Measurements from ENCODE around the gene RAB11FIP4.

RAB11FIP4 gene

DNA sequence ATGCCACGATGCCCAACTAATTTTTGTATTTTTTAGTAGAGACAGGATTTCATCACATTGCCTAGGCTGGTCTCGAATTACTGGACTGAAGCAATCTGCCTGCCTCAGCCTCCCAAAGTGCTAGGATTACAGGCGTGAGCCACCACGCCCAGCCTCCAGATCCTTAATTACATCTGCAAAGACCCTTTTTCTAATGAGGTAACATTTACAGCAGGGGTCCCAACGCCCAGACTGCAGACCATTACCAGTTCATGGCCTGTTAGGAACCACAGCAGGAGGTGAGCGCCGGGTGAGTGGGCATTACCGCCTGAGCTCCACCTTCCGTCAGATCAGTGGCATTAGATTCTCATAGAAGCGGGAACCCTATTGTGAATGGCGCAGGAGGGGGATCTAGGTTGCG, 4.0 kb upstream of the RAB11FIP4 start:
- DNase-seq, result no peak

DNA sequence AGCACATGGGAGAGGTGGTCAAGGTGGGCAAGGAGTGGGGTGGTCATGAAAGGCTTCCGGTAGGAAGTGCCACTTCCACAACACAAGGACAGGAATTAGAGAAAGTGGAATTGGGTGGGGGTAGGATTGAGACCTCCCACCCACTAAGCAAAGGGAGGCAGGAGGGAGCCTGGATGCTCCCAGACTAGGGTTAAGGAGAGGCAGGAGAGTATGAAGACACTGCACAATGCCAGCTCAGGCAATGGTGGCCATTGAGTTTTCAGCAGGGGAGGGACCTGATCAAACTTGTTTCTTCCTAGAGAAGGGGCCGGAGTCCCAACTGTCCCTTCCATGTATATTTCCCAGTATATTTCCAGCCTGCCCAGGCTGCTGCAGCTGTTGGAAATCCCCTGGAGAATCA, 3.1 kb upstream of the RAB11FIP4 start:
- no peak for DNase-seq

DNA sequence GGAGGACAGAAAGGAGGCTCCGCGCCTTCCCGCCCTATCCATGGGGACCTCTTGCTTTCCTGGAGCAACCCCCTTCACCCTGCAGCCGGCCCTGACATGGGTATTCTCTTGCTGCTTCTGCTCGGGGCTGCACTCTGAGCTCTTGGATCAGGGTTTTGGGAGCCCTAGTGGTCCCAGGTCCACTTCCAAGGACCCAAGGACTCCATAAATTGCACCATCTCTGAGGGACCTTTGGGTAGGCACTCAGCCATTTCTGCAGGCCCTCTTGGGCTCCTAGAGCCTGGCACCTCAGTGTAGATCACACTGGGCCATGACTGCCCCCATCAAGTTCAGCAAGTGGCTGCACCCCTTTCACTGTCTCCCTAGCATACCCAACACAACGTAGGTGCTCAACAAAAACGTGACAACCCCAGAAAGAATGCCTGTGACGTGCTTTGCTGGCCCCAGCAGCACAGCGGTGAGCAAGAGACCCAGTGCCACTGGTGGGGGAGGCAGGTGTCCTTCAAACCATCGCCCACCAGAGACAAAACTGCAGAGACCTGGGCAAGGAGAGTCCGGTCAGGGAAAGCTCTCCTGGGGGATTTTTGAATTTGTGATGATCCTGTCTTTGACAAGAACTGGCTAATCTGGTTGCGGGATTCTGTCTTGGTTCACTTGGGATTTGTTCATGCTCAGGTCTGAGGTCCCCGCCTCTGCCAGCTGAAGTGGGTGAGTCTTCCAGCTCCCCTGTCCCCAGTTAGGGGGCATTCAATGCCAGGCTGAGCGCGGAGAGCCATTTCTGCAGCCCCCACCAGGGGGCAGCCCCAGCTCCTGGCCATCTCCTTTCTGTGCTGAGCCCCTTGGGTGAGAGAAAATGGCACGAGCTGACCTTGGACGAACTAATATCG, 2.5 kb upstream of the RAB11FIP4 start:
- no peak for DNase-seq

DNA sequence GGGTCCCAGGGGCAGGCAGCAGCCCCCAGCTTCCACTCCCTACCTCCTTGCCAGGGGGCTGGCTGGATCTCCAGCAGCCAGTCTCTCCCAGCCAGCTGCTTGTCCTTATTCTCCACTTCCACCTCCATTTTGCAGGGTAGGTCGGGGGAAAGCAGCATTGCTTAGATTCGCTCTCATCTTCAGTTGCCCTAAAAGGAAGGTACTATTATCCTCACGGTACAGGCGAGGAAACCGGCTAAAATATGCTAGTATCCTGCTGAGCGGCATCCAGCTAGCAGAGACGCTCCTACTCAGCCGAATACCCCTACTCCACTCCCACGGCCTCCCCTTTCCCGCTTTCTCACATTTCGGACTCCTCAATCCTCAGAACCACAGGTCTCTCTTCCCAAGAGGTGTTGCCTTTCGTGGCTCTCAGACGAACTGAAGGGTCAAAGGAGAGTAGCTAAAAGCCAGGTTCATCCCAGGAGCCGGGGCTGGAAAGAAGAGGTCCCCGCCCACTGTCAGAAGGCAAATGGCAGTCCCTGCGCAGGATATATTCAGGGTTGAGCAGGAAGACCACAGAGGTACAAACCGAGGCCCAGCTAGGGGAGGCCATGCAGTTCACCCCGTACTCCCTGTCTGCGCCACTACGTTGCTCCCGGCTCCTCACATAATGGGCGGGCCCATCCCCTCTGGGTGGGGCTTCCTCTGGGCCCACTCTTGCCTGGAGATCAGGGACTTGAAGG, 1.7 kb upstream of the RAB11FIP4 start:
- no peak for DNase-seq

DNA sequence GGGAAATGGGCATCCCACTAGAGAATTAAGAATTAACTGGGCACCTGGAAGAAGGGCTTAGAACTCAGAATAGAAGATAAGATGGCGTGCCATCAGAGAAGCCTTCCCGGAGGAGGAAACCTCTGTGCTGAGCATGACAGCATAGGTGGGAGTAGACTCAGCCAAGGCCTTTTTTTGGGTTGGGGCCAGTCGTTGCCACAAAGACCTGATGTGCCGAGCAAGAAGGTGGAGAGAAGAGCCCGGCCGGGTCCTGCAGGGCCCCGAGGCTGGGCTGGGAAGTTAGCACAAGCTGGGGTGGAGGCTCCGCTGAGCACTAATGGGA, 1.1 kb upstream of the RAB11FIP4 start:
- no peak for DNase-seq

DNA sequence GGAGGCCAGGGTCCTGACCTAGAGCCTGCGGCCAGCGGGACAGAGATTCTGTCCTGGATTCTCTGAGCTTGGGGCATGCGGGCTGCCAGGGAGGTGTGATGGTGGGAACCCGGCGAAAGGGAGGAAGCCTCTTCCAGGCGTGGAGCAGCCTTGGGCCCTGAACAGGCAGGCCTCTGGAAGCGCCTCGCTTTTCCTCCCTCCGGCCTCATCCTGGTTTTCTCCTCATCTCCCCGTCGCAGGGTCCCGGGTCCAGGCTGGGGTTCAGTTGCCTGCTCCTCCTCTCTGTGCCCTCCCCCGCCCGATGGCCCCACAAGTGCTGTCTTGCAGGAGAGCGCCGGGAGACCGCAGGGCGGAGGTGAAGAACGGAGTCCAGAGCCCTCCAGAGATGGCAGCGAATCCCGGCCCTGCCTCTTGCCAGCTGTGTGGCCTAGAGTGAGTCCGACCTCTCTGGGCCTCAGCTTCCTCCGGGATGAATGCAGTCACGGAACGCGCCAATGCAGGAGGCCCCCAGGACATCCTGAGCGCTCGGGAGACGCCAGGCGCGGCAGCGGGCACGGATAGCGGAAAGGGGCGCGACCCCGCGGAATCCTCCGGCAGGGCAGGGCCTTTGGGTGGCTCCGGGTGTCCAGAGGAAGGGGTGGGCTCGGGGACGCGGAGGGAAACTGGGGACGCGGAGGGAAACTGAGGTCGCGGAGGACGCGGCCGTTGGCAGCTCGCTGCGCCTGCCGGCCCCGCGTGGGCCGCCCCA, 553 bp upstream of the RAB11FIP4 start:
- no peak for DNase-seq

DNA sequence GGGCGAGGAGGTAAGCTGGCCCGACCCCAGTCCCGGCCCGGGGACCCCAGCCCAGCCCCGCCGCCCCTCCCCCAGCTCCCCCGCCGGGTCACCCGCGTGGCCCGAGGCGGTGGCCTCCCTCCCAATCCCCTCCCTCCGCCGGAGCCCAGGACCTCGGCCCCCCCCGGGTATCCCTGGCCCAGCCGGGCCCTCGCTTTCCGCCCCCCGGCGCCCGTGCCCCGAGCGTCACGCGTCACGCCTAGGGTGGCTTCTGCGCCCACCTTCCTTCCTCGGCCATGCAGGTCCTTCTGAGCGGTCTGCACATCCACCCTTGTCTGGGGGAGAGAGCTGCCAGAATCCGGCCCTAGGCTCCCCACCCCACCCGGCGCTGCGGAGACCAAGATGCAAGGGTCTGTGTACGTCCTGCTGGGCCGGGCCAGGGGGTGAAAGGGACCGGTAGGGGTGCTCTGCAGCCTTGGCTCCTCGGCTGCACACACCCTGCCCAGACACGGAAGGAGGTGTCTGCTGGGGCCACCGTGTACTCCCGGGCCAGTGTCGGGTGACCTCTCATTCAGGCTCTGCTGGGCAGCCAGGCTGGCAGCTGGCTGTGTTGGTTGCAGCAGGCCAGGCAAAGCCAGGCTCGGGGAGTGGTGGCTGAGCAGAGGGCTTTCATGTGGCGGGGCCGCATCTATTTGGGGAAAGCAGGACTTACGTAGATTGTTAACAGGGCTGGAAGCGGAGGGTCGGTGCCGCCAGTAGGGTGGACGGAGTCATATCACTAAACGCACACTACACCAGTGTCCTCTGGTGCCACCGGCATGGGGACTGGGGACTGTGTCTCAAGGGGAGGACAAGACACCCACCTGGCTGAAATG, 754 bp downstream of the RAB11FIP4 start:
- DNase-seq, result no peak

DNA sequence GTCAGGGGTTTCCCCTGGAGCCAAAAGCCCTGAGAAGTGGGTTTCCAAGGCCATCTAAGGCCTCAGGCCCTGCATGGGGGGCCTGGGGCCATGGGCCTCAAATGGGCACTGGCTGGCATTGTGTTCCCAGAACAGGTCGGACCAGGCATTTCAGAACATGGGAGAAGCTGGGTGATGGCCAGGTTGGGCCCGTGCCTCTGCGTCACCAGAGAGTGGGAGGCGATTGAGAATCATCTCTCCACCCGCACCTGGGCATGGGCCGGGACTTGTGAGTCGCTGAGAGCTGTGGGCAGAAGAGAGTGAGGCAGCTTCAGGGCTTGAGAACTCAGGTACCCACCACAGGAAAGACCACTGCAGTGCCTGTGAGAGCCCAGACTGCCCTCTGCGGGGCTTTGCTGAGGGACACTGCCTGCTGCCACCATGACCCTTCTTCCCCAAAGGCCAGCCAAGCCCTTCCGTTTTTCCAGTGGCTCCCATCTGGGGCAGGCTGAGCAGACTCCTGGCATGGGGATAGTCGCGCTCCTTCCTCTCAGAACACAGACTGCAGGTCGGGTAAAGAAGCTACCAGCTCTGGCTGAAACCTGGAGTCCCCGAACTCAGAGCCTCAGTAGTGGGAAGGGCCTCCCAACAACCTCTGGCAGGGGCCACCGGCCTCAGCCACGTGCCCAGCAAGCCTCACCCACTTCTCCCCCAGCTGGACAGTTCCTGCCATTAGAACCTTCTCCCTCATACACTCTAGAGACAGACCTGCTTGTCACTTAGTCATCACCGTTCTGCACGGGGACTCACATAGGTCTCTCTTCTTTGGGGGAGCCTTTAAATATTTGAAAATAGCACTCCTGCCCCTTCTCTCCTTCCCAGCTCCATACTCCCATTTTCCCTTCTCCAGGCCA, 1.6 kb downstream of the RAB11FIP4 start:
- DNase-seq, result no peak

DNA sequence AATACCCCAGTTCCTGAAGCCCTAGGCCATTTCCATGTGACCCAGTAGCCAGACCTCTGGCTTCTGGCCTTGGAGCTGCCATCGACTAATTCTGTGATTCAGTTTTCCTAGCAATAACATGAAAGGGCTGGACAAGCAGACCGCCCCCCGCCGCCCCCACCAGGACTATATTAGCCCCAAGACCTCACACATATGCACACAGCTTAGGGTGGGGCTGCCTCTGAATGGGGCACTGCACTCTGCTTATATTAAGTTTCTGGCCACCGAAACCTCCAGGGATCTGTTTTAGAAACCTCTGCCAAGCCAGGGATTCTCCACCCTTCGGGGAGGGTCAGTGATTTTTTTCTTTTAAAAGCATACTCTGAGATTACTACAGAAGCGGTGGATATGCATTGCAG, 2.3 kb downstream of the RAB11FIP4 start:
- no peak for DNase-seq

DNA sequence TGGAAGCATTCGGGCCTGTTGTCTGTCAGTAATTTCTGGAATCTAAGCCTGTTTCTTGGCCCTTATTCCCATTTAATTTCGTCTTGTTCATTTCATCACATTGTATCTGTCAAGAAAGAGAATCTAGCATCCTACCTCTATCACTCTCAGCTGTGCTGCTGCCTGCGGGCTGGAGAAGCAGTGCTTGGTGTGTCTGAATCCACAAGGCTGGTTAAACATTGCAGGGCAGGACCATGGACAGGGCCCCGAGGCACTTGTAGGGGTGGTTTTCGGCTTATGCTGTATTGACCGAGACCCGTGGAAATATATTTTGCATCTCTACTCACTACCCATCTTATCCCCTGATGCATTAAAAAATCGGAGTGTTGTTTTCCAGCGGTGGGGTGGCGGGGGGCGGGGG, 3.1 kb downstream of the RAB11FIP4 start:
- DNase-seq, result no peak

DNA sequence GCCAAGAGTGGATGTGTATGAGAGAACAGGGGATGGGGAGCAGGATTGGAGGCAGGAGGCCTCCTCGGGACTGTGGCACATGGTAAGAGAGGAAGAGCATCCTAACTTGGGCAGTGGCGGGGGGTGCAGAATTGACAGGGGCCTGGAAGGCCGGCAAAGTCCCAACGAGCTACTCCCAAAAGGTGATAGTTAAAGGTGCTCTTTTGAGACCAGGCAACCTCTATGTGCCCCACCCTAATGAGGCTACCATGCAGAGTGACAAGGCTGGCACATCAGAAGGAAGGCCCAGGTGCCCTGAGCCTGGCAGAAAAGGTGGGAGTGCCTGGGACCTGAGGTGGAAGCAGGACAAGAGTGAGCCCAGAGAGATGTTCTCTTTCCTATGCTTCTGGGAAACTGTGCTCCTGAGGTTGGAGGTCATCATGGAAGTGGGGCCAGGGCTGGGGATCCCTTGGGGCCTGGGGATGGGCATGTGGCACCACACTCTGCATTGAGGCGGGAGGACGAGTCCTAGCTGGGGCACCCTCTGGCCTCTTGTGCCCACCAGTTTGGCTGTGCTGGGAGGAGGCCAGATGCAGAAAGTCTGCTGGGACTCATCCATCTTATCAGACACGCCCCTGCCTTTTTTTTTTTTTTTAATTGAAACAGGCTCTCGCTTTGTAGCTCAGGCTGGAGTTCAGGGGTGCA, 5.9 kb downstream of the RAB11FIP4 start:
- DNase-seq, result no peak

DNA sequence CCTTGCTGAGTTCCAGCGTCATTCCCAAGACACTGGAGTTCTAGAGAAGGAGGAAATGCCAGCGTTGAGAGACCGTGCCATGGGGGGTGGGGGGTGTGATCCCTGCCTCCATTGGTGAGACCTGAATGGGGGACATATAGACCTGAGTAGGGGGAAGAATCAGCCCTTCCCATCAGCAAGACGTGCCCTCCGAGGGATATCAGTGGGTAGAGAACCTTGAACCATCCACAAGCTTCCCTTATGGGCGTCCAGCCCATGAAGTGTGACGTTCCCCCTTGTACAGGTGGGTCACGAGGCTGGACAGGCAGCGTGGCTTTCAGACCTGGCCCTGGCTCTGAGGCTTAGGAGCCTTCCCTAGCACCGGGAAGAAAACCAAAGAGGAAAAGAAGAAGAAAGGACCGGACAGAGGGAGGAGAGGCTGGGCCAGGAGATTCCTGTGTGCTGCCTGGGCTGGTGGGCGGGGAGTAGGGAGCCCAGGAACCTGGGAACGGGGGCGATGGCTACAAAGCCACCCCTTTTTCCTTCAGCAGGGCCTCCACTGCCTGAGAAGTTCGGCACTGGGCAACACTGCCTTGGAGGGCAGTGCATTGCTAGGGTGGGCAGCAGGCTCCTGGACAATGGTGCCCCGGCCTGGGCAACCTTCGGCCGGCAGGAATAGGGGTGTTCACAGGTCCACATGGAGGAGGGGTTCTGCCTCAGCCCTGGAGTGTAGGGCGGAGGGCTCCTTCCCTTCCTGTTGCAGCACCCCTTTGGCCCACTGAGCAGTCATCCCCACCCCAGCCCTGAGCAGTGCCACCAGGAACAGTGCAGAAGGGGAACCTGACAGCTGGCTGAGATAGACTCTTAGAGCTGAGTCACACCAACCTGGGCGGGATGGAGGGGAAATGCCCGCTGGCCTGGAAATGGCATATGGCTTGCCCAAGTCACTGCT, 7.2 kb downstream of the RAB11FIP4 start:
- DNase-seq, result no peak

DNA sequence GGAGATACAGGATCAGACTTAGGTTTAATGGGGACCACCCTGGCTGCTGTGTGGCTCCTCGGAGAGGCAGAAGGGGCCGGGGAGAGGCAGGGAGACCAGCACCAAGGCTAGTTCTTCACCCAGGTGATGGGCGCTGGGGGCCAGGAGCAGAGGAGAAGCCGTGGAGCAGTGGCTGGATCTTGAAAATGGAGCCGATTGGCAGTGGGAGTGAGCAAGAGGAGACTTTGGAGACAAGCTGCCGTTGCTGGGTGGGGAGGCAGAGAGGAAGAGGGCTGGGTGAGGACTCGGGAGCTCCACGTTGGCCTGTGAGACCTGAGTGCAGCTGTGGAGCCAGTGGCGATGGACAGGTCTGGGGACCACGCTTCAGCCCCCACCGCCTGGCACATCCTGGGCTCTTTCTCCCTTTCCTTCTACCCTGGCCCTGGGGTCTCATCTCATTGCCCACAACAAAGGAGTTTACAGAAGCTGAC, 9.0 kb downstream of the RAB11FIP4 start:
- DNase-seq, result no peak

DNA sequence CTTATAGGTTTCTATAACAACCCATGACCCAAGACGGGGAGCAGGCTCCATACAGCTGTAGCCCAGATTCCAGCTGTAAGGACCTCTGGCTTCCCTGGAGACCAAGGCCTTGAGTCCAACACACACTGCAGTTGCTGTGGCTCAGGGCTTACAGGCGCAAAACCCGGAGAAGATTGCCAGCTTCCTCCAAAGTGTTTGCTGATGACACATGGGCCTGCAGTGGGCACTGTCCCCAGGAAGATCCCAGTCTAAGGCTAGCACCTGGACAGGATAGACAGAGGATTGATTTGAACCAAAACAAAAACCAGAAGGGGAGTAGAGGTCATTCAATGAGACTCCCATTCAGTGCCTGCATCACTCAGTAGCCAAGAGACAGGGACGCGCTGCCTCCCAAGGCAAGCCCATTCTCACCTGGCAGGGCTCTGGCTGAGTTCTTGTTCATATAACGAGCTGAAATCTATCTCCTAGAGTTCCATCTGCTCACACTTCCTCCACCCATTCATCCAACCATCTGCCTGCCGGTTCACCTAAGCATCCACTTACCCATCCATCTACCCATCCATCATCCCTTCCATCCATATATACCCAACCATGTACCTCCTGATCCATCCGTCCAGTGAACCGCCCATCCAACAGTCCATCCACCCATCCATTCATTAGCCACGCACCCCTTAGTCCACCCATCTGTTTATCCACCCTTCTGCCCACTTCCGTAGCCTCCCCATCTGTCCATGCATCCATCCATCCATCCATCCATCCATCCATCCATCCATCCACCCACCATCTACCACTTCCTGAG, 10.2 kb downstream of the RAB11FIP4 start:
- DNase-seq, result no peak

DNA sequence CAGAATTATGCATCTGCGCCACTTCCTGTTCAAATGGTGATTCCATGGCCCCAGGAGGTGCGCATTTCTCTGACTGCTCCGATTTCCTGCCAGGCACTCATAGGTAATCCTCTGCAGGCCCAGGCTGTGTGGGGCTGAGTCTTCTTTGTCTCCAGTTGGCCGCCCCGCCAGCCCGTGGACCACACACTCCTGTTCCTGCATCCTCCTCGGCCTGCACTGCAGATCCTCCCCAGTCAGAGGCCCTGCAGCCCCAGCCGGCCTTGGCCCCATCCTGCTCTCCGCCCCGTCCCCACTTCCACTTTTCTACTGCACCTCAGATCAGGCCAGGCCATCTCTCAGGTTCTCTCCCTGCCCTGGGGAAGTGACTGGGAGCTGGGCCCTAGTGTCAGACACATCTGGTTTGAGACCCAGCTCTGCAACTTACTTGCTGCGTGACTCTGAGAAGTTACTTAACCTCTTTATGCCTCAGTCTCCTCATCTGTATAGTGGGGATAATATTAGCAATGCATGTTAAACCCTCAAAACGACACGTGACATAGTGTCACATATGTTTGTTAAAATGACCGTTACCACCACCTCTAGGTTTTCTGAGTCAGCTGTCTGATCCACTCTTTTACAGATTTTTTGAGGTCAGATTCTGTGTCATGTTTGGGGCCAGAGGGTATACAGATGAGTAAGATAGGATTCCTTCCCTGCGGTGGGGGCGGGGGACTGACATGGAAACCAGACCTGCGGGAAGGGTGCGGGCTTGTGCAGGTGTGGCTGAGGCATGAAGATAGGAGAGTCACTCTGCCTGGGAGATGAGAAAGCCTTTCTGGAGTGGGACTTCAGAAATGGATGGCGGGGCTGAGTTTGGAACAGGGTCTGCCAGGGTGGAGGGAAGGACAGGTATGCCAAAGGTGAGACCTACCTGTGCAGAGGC, 12.8 kb downstream of the RAB11FIP4 start:
- DNase-seq, result no peak

DNA sequence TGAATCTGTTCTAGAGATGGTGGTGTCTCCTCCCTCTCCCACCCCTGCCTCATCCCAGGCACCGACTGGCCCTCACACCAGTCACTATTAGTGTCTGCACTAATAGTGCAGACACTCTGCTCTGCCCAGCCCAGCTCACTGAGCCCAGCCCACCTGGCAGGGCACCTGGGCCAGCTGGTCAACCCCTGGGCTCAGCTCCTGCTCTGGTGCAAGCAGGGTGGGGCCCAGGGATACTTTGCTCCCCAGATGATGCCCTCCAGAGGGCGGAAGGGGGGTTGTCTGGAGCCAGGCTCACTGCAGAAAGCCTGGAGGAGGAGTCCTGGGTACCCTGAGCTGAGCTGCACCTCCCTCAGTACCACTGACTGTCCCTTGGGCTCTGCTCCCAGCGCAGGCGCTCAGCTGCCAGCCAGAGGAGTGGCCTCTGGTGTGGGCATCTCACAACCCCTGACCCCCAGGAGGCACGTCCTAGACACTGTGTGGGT, 14.5 kb downstream of the RAB11FIP4 start:
- no peak for DNase-seq

DNA sequence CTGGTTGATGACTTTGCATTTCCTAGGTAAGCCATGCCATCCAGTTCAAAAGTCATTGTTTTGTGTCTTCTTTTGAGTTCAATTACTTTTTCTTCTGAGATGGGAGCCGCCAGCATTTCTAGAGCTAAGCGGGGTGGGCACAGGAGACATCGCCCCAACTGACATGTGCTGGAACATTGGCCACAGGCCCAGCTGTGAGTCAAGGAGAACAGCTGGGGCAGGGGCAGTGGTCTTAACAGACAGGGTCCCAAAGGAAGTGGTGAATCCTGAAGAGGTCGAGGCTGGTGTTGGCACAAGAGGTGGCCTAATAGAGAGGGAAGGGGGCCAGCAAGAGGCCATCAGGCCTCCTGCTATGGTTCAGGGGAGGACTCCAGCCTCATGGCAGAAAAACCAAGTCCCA, 17.1 kb downstream of the RAB11FIP4 start:
- no peak for DNase-seq

All from NCI-H2029 treated with DMSO at 0.1 percent for 48 hours (cell line).